Raji (cell line): Measurements from ENCODE around the gene TRIM15.

Source experiments
- POLR2A ChIP-seq: IDR thresholded peaks from 2 replicates; pipeline ENCODE4 v1.6.1; 2011; ENCODE audit warnings: low read depth, low read length, control low read depth; ENCODE audit not compliant: insufficient read depth

TRIM15 gene

DNA sequence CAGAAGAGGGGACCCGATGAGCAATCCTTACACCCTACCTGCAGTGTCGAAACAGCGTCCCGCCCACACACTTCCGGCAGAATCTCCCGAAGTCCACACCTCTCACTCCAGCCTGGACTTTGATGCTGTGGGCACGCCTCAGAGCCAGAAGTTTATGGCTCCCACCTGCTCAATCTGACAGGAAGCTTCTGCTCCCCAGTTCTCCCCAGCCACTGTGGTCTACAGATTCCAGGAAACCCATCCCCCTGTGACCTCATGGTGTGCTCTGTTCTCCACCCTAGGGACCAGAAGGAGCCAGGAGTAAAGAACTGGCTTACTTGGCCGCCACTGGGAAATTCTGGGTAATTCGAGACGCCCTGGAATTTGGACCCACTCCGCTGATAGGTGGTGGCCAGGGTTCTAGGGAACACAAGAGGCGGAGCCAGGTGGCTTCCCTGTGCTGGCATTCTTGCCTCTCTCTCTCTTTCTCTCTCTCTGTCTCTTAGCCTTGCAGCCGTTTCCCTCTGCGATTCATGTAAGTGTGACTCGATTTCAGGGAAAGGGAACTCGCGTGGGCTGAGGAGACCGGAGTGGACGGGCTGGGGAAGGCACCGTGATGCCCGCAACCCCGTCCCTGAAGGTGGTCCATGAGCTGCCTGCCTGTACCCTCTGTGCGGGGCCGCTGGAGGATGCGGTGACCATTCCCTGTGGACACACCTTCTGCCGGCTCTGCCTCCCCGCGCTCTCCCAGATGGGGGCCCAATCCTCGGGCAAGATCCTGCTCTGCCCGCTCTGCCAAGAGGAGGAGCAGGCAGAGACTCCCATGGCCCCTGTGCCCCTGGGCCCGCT, at the start of gene TRIM15:
TRIM15 (plus strand) TSS at position 457 of the 828 bp plus-strand sequence; CDS start at position 596, 139 bp downstream.
- no peak for TF ChIP-seq POLR2A

DNA sequence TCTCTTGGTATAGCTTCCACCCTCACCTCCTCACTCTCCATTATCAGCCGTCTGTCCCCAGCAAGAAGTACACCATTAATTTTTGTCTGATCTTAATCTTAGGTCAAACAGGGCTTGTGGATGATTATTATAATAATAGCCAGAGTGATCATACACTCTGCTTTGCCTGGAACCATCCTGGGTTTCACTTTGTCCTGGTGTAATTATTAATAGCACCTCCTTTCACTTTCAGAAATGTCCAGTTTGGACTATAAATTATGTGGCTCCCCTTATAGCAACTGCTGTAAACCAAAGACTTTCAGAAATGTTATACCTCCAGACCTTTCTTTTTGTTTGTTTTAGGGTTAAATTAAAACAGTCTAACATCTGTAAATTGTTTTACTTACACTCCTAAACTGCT, 49.5 kb upstream of the TRIM15 start:
- no peak for TF ChIP-seq POLR2A

DNA sequence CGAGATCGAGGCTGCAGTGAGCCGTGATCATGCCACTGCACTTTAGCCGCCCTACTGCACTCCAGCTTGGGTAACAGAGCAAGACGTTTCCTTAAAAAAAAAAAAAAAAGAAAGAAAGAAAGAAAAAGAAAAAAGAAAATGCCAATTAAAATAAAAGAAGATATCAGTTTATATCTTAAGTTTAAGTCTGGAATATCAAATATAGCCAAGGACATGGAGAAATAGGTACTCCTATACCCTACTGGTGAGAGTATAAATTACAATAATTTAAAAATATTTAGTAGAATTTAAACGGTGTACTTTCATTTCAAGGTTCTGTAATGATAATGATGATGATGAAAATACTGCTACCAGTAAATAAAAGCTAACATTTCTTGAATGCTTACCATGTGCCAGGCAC, 46.6 kb upstream of the TRIM15 start:
- TF ChIP-seq POLR2A: no peak

DNA sequence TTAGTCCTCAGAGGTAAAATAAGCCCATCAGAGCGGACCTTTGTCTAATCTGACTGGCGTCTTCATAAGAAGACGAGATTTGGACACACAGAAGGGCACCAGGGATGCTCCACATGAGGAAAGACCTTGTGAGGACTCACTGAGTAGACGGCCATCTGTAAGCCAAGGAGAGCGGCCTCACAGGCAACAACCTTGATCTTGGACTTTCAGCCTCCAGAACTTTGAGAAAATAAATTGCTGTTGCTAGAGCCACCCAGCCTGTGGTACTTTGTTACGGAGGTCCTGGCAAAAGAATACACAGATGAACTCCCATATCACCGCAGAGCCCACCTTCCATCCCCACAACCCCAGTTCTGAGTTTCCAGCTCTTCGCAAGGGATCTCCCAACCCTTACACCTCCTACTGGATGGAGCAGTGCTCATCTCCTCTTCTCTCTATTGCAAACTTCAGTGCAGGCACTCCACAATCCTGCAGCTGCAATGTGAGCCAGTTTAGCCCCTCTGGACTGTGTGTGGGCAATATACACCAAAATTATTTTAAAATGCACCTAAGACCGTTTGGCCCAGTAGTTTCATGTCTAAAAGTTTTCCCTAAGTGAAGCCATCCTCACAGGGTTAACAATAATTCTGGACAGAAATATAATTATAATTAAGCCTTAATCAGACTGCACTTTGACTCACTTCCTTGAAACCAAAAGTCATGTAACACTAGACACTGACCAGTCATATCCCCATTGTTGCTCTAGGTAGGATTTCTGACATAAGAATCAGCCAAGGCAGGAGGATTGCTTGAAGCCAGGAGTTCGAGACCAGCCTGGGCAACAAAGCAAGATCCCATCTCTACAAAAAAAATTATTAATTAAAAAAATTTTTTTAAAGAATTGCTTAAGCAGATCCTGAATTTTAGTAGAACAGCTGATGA, 41.6 kb upstream of the TRIM15 start:
- TF ChIP-seq POLR2A: no peak

DNA sequence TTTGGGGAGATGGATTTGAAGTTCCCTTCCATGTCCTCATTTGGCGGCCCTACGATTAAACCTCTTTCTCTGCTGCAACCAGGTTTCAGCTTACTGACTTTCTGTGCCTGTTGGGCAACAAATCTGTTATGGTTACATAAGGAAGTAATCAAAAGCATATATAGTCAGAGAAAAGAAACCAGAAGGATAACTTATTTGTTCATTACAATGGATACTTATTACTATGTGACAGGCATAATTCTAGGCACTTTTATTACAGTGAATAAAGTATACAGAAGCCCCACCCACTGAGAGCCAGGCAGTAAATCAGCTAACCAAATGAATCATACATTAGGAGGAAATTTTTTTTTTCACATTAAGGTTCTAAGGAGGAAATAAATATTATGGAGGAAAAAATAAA, 40.8 kb upstream of the TRIM15 start:
- no peak for TF ChIP-seq POLR2A

DNA sequence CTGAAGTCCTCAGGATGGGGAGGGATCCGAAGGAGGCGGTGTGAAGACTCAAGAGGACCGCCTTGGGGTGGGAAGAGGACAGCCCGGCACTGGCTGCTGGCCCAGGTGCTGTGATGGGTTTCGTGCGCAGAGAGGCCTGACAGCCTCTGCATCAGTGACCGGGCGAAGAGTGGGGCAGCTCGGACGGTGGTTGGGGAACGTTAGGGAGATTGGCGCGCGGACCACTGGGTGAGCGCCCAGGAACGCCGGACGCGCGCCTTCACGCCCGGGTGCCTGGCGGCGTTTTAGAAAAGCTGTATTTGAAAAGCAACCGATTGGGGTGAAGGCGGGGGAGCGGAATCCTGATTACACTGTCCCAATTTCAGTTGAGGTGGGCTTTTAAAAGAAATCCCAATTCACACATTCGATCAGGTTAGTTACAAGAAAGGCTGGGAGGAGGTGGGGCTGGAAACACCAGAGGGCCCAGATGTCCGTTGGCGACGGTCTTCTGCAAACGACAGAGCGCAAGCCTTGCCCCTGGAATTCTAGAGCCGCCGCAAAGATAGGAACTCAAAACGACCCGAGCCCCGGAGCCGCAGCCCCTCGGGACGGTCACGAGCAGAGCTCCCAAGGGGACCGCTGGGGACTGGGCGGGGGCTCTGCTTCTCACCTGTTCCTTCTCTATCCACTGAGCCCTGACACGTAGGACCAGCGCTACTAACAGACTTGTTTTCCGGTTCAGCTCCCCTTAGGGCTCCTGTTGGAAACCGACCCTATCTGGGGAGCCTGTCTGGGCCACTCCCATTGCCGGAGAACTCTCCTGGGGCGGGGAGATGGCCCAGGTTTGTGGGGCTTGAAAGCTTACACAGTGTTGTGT, 35.9 kb upstream of the TRIM15 start:
- TF ChIP-seq POLR2A: no peak

DNA sequence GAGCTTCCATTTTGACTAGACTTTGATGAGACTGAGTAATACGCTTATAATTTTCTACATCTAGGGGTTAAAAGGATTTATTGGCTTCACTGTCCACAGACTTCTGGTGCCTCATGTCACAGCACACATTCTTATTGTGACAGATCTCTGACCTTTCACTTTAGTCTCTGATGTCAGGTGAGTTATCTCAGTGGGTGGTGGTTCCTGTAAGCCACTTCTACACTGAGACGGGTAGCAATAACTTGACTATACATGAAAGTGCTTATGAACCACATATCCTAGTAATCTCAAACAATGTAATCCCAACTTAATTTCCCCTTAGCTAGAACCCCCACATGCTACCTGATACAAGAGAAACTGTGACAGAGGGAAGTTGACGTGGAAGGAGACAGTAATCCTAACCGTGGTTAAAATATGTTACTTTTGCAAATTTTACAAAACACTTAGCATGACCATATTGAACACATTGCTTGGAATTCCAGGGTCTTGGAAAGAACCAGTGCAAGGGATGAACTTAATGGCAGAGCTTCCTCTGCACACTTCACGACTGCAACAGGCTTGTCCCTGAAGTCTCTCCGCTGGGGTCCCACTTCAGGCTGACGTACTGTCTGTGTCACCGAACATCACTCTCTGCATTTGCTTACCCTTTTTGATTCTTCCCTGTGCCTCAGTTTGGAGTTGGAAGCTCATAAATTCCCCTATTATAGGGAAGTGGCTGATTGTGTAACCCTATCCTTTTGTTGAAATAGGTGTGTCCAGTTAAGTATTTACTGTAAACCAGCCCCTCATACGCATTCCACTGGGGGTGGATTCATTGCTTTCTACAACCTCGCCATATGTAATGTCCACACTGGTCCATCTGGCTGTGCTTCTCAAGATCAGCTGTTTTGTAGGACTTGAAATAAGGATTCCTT, 33.8 kb upstream of the TRIM15 start:
- no peak for TF ChIP-seq POLR2A

DNA sequence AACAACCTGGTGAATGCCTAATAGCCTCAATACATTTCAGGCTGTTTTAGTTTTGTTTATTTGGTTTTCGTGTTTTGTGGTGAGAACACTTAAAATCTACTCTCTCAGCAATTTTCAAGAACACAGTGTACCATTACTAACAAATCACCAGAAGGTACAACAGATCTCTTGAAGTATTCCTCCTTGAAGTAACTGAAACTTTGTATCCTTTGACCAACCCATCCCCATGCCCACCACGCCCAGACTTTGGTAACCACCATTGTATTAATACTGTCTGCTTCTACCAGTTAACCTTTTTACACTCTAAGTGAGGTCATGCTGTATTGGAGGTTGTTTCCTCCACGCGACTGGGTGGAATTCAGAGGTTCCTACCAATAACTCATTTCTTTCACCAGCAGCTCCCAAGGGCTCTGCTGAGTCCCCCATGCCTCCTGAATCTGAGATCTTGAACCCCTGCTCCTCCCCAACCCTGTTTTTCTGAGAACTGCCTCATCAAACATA, 33.1 kb upstream of the TRIM15 start:
- TF ChIP-seq POLR2A: no peak

DNA sequence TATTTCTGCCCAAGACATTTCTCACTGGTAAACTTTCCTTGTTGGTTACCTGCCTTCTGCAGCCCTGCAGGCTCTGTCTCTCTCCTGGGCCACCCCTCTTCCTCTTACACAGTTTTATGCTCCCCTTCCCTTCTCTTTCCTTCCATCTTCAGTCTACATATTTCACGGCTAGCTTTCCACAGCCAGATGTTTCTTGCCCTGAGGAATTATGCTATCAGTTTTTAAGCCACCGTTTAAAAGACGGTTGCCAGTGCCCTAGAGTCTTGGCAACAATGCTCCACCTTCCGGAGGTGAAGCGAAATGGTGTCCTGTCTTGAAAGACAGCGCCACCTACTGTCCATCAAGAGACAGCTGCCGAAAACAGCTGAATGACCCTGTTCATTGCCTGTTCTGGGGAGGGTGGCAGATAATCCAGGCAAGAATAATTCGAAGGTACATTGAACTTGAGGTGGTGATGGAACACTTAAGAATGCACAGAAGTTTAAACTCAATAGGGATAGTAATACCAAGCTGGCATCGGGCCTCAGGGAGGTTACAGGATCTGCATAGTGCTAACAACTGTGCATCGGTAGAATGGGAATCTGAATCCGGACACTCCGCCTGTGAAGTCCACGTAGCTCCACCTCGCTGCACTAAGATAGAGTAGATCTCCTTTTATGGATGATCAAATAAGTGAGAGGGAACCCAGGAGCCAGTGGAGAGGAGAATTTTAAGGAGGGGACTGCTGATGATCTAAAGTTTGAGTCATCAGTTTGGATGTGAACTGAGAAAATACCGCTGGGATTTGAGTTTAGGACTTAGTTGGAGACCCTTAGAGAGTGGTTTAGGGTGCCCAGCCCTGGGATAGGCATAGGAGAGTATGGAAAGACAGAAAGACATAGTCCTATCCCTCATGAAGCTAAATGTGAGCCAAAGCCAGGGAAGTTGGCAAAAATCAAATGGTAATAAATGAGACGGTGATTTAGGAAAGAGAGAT, 32.2 kb upstream of the TRIM15 start:
- no peak for TF ChIP-seq POLR2A

DNA sequence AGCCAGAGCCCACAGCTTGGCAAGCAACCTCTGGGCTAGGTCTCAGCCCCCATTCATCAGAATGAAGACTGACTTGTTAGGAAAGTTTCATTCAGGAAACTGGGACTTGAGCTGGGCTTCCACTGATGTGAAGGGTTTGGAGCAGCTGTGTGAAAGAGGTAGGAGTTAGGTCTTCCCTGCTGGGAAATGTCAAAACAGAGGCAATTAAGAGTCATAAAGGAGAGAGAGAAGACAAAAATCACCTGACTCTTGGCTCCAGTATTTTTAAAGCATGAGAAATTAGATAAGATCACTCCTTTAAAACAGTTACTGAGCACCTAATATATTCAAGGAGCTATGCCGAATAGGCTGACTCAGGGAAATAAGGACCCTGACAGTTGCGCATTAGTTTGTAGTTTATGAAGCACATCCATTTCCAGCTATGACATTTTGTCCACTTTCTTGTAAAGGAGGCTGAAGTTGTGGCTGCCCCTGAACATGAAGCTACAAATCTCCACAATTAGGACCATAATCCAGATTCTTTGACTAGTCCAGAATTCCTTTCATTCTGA, 31.3 kb upstream of the TRIM15 start:
- no peak for TF ChIP-seq POLR2A

DNA sequence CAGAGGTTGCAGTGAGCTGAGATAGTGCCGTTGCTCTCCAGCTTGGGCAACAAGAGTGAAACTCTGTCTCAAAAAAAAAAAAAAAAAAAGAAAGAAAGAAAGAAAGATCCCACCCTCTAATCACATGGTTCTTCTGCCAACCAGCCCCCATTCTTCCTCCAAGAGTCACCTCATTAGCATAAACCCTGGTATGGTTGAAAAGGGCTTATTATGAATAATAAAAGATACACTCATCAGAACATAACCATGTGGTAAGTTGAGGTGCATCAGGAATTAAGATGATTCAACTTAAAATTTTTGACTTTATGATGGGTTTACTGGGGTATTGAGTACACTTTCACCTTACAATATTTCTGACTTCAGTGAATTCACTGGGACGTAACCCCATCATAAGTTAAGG, 28.2 kb upstream of the TRIM15 start:
- TF ChIP-seq POLR2A: no peak

DNA sequence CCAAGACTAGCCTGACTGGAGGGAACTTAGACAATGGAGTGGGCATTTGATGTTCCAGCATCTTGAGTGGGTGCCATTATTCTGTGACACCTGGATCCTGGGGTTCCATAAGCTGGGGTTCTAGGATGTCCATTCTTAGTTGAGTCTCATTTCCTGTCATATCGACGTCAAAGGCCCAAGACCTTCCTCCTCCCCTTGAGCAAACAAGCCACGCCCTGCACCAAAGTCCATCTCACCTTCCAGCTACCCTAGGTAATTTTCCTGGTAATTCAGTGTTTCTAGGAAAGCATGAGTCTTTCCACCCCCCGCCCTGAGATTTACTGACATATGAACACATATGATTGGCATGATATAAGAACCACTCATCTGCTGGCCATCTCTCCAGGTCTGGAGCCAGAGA, 27.6 kb upstream of the TRIM15 start, which contains the start of gene TRIM40:
TRIM40 (plus strand) TSS at position 384 of the 400 bp plus-strand sequence. CDS start 897 bp downstream, outside the sequence.
- TF ChIP-seq POLR2A: no peak
